DMS53 (cell line): ENCODE data around the gene BLID.

Experiments used
- DNase-seq: peaks from one replicate; lab custom pipeline; 2025; lab: John Stamatoyannopoulos, UW

Gene BLID

GRCh38 chr11:122139595-122139866 is 23.5 kb upstream of the BLID start:
- peak; percentile 62 for DNase-seq

- no peak for DNase-seq
Observed at GRCh38 chr11:122138744-122139594, 23.0 kb upstream of the BLID start.

- peak; percentile 15 for DNase-seq
Observed at GRCh38 chr11:122137078-122137793, 21.2 kb upstream of the BLID start.

GRCh38 chr11:122131126-122131525 is 15.1 kb upstream of the BLID start:
- no peak for DNase-seq

GRCh38 chr11:122128146-122128545 is 12.1 kb upstream of the BLID start:
- no peak for DNase-seq

- no peak for DNase-seq
Observed at GRCh38 chr11:122127020-122127419, 11.0 kb upstream of the BLID start.

- DNase-seq = no peak
Observed at GRCh38 chr11:122126024-122126688, 10.1 kb upstream of the BLID start.

- no peak for DNase-seq
Observed at GRCh38 chr11:122123263-122123929, 7.4 kb upstream of the BLID start.

- no peak for DNase-seq
Observed at GRCh38 chr11:122122179-122122578, 6.2 kb upstream of the BLID start.

GRCh38 chr11:122120096-122120495 is 4.1 kb upstream of the BLID start:
- DNase-seq = no peak

- no peak for DNase-seq
Observed at GRCh38 chr11:122116591-122116990, 576 bp upstream of the BLID start.

- no peak for DNase-seq
Observed at GRCh38 chr11:122114976-122115375, 1.0 kb downstream of the BLID start.

GRCh38 chr11:122113836-122114825 is 1.9 kb downstream of the BLID start:
- DNase-seq = no peak

- no peak for DNase-seq
Observed at GRCh38 chr11:122112470-122113365, 3.3 kb downstream of the BLID start.

GRCh38 chr11:122109932-122110331 is 6.1 kb downstream of the BLID start:
- DNase-seq = no peak

GRCh38 chr11:122108828-122109227 is 7.2 kb downstream of the BLID start:
- no peak for DNase-seq

- peak; percentile 61 for DNase-seq
Observed at GRCh38 chr11:122108192-122108799, 7.7 kb downstream of the BLID start.

- DNase-seq = no peak
Observed at GRCh38 chr11:122107566-122107965, 8.4 kb downstream of the BLID start.

GRCh38 chr11:122107045-122107444 is 9.0 kb downstream of the BLID start:
- no peak for DNase-seq
